ENCODE measurements around the gene PTCSC3. TPM values are rescaled to one million over a fixed set of nuclear protein-coding genes. Genes with fewer than 3 reads are reported as not detected.

Gene PTCSC3
- total RNA-seq, 2 experiments from 2014 or later, result not detected

DNA sequence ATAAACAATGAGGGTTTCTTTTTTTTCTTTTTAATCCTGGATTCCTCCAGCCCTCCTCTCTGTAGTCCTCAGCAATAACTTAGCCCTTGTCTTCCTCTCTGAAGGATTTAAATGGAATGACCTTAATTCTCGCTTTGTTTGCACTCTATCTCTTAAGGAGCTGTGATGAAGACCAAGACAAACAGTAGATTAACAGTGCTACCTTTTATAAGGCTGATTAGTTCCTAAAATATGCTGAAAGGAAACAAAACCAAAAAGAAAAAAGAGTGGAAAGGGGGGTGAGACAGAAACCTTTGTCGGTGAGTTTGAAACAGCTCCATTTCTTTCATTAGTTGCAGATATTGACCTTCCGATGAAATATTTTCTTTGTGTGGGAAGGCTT is 38.7 kb upstream of the PTCSC3 start:
- Histone ChIP-seq H3K4me1 (ENCODE audit: insufficient read depth, low read length) (no peaks in the 10 kb centered on the region), H3K36me3 (ENCODE audit: insufficient read depth, low read length) (no peaks in the 10 kb centered on the region), H3K4me3 (ENCODE audit: low read length) (no peak overlapping the region), H3K27me3 (ENCODE audit: control insufficient read depth in 1 of 2, insufficient read depth in 2 of 2, low read length in 2 of 2) (peaks cover 5 to 34% of the 10 kb centered on the region in 2 experiments), H3K9me3 (ENCODE audit: control insufficient read depth in 1 of 2, insufficient read depth in 1 of 2, low read length in 2 of 2) (no peaks in the 10 kb centered on the region), H3K27ac (ENCODE audit: low read depth in 1 of 2, low read length in 2 of 2) (no peak overlapping the region)
- Mint-ChIP-seq H3K4me3 (no peak overlapping the region), H3K36me3 (ENCODE audit: low read depth) (no peaks in the 10 kb centered on the region), H3K4me1 (ENCODE audit: low read depth) (no peaks in the 10 kb centered on the region), H3K27ac (no peak overlapping the region), H3K9me3 (no peaks in the 10 kb centered on the region), H3K27me3 (peaks cover 52% of the 10 kb centered on the region)
- POLR2A ChIA-PET, result no interaction called here
- DNase-seq (no peak), ATAC-seq (ENCODE audit: poor library complexity) (no peak)
- TF ChIP-seq, protein P1, sequence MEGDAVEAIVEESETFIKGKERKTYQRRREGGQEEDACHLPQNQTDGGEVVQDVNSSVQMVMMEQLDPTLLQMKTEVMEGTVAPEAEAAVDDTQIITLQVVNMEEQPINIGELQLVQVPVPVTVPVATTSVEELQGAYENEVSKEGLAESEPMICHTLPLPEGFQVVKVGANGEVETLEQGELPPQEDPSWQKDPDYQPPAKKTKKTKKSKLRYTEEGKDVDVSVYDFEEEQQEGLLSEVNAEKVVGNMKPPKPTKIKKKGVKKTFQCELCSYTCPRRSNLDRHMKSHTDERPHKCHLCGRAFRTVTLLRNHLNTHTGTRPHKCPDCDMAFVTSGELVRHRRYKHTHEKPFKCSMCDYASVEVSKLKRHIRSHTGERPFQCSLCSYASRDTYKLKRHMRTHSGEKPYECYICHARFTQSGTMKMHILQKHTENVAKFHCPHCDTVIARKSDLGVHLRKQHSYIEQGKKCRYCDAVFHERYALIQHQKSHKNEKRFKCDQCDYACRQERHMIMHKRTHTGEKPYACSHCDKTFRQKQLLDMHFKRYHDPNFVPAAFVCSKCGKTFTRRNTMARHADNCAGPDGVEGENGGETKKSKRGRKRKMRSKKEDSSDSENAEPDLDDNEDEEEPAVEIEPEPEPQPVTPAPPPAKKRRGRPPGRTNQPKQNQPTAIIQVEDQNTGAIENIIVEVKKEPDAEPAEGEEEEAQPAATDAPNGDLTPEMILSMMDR (IDR thresholded peaks at IDR 0.05), result no peak
- CTCF ChIA-PET, result no interaction called here
- intact Hi-C loops (cut with DNase I, micrococcal nuclease), result no loop called here

DNA sequence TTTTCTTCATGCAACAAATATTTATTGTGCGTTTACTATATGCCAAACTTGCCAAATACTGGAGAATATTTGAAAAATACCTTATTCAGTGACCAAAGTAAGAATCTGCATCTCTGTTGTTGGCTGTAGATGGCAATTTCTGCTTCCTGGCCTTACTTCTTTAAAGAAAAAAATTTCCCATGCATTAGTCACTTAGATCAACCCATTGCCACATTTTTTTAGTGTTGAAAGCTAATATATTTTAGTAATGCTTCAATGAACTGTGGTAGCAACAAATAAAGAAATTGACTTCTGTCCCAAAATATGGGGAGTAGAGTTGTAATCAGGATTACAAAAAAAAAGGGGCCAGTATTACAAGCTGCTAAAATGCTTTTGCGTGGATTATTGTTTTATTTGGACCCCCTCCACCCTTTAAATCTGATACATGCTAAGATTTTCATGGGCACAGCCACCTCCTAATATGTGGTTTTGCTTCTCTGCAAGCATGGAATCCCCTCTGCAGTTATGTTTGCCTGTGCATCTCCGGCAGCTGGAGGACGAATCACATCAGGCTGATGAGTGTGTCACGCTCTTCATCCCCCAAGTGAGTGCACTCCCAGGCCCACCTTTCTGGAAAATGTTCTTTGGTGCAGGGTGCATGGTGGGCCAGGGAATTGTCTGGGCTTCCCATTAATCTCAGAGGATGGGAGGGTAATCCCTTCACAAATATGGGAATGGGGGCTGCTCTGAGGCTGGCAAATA is 38.1 kb upstream of the PTCSC3 start:
- H3K9me3 Mint-ChIP-seq, result no peaks in the 10 kb centered on the region
- ATAC-seq (ENCODE audit: poor library complexity), result no peak
- DNase-seq, result no peak
- H3K27me3 Mint-ChIP-seq, result peaks cover 52% of the 10 kb centered on the region
- Histone ChIP-seq H3K4me1 (ENCODE audit: insufficient read depth, low read length) (no peaks in the 10 kb centered on the region), H3K27ac (ENCODE audit: low read depth in 1 of 2, low read length in 2 of 2) (no peak overlapping the region), H3K27me3 (ENCODE audit: control insufficient read depth in 1 of 2, insufficient read depth in 2 of 2, low read length in 2 of 2) (peaks cover 5 to 34% of the 10 kb centered on the region in 2 experiments), H3K36me3 (ENCODE audit: insufficient read depth, low read length) (no peaks in the 10 kb centered on the region), H3K9me3 (ENCODE audit: control insufficient read depth in 1 of 2, insufficient read depth in 1 of 2, low read length in 2 of 2) (no peaks in the 10 kb centered on the region), H3K4me3 (ENCODE audit: low read length) (no peak overlapping the region)
- ChIA-PET POLR2A (no interaction called here), CTCF (no interaction called here)
- H3K27ac Mint-ChIP-seq, result no peak overlapping the region
- H3K36me3 Mint-ChIP-seq (ENCODE audit: low read depth), result no peaks in the 10 kb centered on the region
- TF ChIP-seq, protein P1 (IDR thresholded peaks at IDR 0.05), result no peak
- no peak overlapping the region for H3K4me3 Mint-ChIP-seq
- no peaks in the 10 kb centered on the region for H3K4me1 Mint-ChIP-seq (ENCODE audit: low read depth)
- intact Hi-C loops (cut with DNase I, micrococcal nuclease), result no loop called here

DNA sequence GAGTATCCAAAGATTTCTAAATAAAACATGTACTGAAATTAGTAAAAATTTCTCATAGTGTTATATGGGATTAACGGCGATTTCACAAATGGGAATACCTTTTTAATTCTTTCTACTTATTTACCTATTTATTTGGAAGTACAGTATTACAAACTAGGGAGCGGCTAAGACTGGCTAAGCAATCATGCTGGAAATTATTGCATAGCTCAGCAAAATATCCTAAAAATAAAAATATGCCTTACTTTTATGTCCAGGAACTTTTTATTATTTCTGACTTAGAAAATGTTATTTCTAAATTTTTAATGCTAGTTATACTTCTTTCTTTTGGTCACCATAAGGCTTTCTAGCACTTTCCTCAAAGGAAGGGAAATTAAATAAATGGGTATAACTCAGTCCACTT is 36.5 kb upstream of the PTCSC3 start:
- Histone ChIP-seq H3K36me3 (ENCODE audit: insufficient read depth, low read length) (no peaks in the 10 kb centered on the region), H3K4me1 (ENCODE audit: insufficient read depth, low read length) (no peaks in the 10 kb centered on the region), H3K27me3 (ENCODE audit: control insufficient read depth in 1 of 2, insufficient read depth in 2 of 2, low read length in 2 of 2) (peaks cover 5 to 30% of the 10 kb centered on the region in 2 experiments), H3K4me3 (ENCODE audit: low read length) (no peak overlapping the region), H3K27ac (ENCODE audit: low read depth in 1 of 2, low read length in 2 of 2) (no peak overlapping the region), H3K9me3 (ENCODE audit: control insufficient read depth in 1 of 2, insufficient read depth in 1 of 2, low read length in 2 of 2) (no peaks in the 10 kb centered on the region)
- TF ChIP-seq, protein P1 (IDR thresholded peaks at IDR 0.05), result no peak
- Mint-ChIP-seq H3K27ac (no peak overlapping the region), H3K4me1 (ENCODE audit: low read depth) (no peaks in the 10 kb centered on the region), H3K4me3 (no peak overlapping the region), H3K27me3 (peaks cover 47% of the 10 kb centered on the region), H3K36me3 (ENCODE audit: low read depth) (no peaks in the 10 kb centered on the region), H3K9me3 (no peaks in the 10 kb centered on the region)
- intact Hi-C loops (cut with DNase I, micrococcal nuclease), result no loop called here
- ChIA-PET POLR2A (no interaction called here), CTCF (no interaction called here)
- no peak for ATAC-seq (ENCODE audit: poor library complexity)
- DNase-seq, result no peak
